WTC11 (cell line): ENCODE measurements around the gene CNPY4. TPM values are rescaled to one million over a fixed set of nuclear protein-coding genes. Genes with fewer than 3 reads are reported as not detected.

Experiments
- ATAC-seq: fragments of 200-7000 bp; cut with Tn5 transposase; 2 replicates; pipeline ENCODE4 v1.10.0; 2021; ENCODE audit warnings: mild to moderate bottlenecking, moderate library complexity
- CTCF ChIA-PET: fragments of 300-600 bp; sonication (Branson Sonifier 250); formaldehyde crosslinking; loops from one replicate; lab custom pipeline; 2021; ENCODE audit warnings: antibody characterized with exemption; lab: Charles Lee
- POLR2A ChIA-PET: fragments of 350-600 bp; sonication (Branson Sonifier 250); formaldehyde crosslinking; loops from one replicate; lab custom pipeline; 2021; ENCODE audit warnings: antibody characterized with exemption; lab: Charles Lee
- DNase-seq: peaks from one replicate; pipeline ENCODE4 v3.0.0; 2021; ENCODE audit warnings: low spot score
- H3K27ac Mint-ChIP-seq: 2 replicates; pipeline ENCODE4 v1.8.0; 2021; ENCODE audit warnings: mixed read lengths
- H3K27me3 Mint-ChIP-seq: 2 replicates; pipeline ENCODE4 v1.8.0; 2021; ENCODE audit warnings: low read depth, mild to moderate bottlenecking, moderate library complexity, mixed read lengths
- H3K36me3 Mint-ChIP-seq: 2 replicates; pipeline ENCODE4 v1.8.0; 2021; ENCODE audit warnings: mixed read lengths
- H3K4me1 Mint-ChIP-seq: 2 replicates; pipeline ENCODE4 v1.8.0; 2022; ENCODE audit warnings: mixed read lengths
- H3K4me3 Mint-ChIP-seq: 2 replicates; pipeline ENCODE4 v1.8.0; 2021; ENCODE audit warnings: mild to moderate bottlenecking, moderate library complexity, mixed read lengths
- H3K9me3 Mint-ChIP-seq: 2 replicates; pipeline ENCODE4 v1.8.0; 2021; ENCODE audit warnings: mixed read lengths
- EMX1 ChIP-seq: fragments of 250-450 bp; sonication (Bioruptor Pico); IDR thresholded peaks from 2 replicates; pipeline ENCODE4 v1.8.0; 2021; ENCODE audit warnings: mild to moderate bottlenecking
- JUN ChIP-seq: sonication (generic); formaldehyde crosslinking; IDR thresholded peaks from 2 replicates; pipeline ENCODE4 v1.8.0; 2023; ENCODE audit warnings: mild to moderate bottlenecking, missing genetic modification reagents
- NR3C1 ChIP-seq: sonication (generic); formaldehyde crosslinking; conservative IDR thresholded peaks from 2 replicates; pipeline ENCODE4 v1.8.1; 2023; ENCODE audit warnings: low read depth, mild to moderate bottlenecking, missing genetic modification reagents
- SMAD4 ChIP-seq: sonication (generic); formaldehyde crosslinking; IDR thresholded peaks from 2 replicates; pipeline ENCODE4 v1.8.0; 2022; ENCODE audit warnings: mild to moderate bottlenecking, missing genetic modification reagents
- SP1 ChIP-seq: sonication (generic); formaldehyde crosslinking; conservative IDR thresholded peaks from 2 replicates; pipeline ENCODE4 v1.8.1; 2022; ENCODE audit warnings: missing genetic modification reagents
- ZNF263 ChIP-seq: sonication (generic); formaldehyde crosslinking; IDR thresholded peaks from 2 replicates; pipeline ENCODE4 v1.8.1; 2022; ENCODE audit warnings: low read depth, mild to moderate bottlenecking, moderate library complexity, missing genetic modification reagents
- total RNA-seq: library from RNA; stranded (reverse); gene quantifications from 3 replicates; pipeline ENCODE4 v1.2.3, GENCODE V29; 2021
- TF ChIP-seq, protein P1 (sequence below): sonication (generic); formaldehyde crosslinking; IDR thresholded peaks from 2 replicates; pipeline ENCODE4 v1.8.1; 2022; ENCODE audit warnings: mild to moderate bottlenecking, missing genetic modification reagents, moderate library complexity, borderline replicate concordance
- TF ChIP-seq, protein P2 (sequence below): sonication (generic); formaldehyde crosslinking; IDR thresholded peaks from 2 replicates; pipeline ENCODE4 v1.8.1; 2023; ENCODE audit warnings: mild to moderate bottlenecking, missing genetic modification reagents, borderline replicate concordance
- TF ChIP-seq, protein P3 (sequence below): fragments of 250-450 bp; sonication (Bioruptor Pico); conservative IDR thresholded peaks from 2 replicates; pipeline ENCODE4 v1.9.0; 2021; ENCODE audit warnings: mild to moderate bottlenecking
- TF ChIP-seq, protein P4 (sequence below): sonication (generic); formaldehyde crosslinking; IDR thresholded peaks from 2 replicates; pipeline ENCODE4 v1.8.1; 2023; ENCODE audit warnings: mild to moderate bottlenecking, missing genetic modification reagents, moderate library complexity
- TF ChIP-seq, protein P5 (sequence below): fragments of 250-450 bp; sonication (Bioruptor Pico); IDR thresholded peaks from 2 replicates; pipeline ENCODE4 v1.9.0; 2021; ENCODE audit warnings: mild to moderate bottlenecking

CNPY4 gene
- total RNA-seq, 1 experiment from 2014 or later, result 15.1 TPM

DNA sequence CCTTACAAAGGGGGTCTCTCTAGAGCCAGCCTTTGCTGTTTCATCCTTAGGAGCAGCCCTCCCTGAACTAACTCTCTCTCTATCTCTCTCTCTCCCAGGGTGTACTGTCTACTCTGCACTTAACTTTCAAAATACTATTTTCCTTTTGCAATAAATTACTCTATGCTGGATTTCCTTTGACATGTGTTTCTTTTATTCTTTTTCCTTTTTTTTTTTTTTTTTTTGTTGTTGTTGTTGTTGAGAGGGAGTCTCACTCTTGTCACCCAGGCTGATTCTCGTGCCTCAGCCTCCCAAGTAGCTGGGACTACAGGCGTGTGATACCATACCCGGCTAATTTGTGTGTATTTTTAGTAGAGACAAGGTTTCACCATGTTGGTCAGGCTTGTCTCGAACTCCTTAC is 36.5 kb upstream of the CNPY4 start (continued):
- TF ChIP-seq, protein P1, sequence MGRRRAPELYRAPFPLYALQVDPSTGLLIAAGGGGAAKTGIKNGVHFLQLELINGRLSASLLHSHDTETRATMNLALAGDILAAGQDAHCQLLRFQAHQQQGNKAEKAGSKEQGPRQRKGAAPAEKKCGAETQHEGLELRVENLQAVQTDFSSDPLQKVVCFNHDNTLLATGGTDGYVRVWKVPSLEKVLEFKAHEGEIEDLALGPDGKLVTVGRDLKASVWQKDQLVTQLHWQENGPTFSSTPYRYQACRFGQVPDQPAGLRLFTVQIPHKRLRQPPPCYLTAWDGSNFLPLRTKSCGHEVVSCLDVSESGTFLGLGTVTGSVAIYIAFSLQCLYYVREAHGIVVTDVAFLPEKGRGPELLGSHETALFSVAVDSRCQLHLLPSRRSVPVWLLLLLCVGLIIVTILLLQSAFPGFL, result no peak
- no peak for TF ChIP-seq JUN
- no peak for TF ChIP-seq EMX1 (CRISPR knock-in tag)
- no peak for TF ChIP-seq NR3C1

DNA sequence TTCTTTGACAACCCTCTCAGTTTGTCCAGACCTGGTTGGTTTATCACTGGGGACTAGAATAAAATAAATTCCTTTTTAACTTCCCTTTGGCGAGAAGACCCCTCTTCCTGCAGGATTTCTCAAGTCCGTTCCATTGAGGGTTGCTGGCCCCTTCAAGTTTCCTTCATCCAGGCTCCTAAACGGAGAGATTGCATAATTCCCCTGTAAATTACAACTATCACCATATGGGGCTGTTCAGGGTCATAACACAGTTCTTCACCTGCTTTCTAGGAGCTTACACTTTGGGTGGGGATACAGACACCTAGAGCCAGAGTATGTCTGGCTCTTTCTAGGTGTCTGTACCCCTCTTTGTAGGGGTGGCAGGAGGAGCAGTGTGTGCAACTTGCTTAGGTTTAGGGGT is 33.9 kb upstream of the CNPY4 start:
- H3K4me3 Mint-ChIP-seq, result no peak overlapping the region
- POLR2A ChIA-PET, result no interaction called here
- H3K9me3 Mint-ChIP-seq, result no peaks in the 10 kb centered on the region
- H3K4me1 Mint-ChIP-seq, result peaks cover 25% of the 10 kb centered on the region
- no peak overlapping the region for H3K27ac Mint-ChIP-seq
- peaks cover 8% of the 10 kb centered on the region for H3K36me3 Mint-ChIP-seq
- CTCF ChIA-PET, result no interaction called here
- ATAC-seq (no peak), DNase-seq (no peak)
- H3K27me3 Mint-ChIP-seq, result no peaks in the 10 kb centered on the region; the same call in 1 of the 2 replicates
- TF ChIP-seq SP1 (CRISPR knock-in tag) (no peak), ZNF263 (CRISPR knock-in tag) (no peak)
- TF ChIP-seq, protein P2, sequence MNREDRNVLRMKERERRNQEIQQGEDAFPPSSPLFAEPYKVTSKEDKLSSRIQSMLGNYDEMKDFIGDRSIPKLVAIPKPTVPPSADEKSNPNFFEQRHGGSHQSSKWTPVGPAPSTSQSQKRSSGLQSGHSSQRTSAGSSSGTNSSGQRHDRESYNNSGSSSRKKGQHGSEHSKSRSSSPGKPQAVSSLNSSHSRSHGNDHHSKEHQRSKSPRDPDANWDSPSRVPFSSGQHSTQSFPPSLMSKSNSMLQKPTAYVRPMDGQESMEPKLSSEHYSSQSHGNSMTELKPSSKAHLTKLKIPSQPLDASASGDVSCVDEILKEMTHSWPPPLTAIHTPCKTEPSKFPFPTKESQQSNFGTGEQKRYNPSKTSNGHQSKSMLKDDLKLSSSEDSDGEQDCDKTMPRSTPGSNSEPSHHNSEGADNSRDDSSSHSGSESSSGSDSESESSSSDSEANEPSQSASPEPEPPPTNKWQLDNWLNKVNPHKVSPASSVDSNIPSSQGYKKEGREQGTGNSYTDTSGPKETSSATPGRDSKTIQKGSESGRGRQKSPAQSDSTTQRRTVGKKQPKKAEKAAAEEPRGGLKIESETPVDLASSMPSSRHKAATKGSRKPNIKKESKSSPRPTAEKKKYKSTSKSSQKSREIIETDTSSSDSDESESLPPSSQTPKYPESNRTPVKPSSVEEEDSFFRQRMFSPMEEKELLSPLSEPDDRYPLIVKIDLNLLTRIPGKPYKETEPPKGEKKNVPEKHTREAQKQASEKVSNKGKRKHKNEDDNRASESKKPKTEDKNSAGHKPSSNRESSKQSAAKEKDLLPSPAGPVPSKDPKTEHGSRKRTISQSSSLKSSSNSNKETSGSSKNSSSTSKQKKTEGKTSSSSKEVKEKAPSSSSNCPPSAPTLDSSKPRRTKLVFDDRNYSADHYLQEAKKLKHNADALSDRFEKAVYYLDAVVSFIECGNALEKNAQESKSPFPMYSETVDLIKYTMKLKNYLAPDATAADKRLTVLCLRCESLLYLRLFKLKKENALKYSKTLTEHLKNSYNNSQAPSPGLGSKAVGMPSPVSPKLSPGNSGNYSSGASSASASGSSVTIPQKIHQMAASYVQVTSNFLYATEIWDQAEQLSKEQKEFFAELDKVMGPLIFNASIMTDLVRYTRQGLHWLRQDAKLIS (CRISPR knock-in tag), result no peak
- TF ChIP-seq, protein P3, sequence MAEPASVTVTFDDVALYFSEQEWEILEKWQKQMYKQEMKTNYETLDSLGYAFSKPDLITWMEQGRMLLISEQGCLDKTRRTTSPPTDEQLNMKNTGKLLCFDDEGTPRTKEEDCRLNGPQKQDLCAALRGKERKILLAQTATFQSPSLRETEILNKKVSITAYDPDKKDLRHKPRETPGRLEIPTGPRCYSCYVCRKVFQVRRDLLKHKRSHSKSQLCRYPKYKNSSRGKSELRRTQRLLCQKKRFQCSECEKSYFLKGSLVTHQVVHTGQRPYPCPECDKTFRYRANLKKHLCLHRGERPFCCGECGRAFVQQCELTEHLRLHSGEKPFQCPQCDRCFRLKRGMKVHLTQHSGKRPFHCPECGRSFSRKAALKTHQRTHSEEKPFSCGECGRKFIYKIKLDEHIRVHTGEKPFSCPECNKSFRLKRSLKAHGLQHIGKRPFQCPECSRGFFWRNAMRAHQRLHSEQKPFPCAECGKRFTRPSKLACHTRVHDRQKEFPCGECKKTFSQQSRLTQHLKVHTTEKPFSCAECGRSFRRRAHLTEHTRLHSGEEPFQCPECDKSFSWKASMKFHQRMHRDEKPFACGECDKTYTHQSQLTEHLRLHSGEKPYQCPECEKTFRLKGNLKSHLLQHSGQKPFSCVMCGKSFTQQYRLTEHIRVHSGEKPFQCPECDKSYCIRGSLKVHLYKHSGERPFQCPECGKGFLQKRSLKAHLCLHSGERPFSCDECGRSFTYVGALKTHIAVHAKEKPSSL (CRISPR knock-in tag), result no peak

DNA sequence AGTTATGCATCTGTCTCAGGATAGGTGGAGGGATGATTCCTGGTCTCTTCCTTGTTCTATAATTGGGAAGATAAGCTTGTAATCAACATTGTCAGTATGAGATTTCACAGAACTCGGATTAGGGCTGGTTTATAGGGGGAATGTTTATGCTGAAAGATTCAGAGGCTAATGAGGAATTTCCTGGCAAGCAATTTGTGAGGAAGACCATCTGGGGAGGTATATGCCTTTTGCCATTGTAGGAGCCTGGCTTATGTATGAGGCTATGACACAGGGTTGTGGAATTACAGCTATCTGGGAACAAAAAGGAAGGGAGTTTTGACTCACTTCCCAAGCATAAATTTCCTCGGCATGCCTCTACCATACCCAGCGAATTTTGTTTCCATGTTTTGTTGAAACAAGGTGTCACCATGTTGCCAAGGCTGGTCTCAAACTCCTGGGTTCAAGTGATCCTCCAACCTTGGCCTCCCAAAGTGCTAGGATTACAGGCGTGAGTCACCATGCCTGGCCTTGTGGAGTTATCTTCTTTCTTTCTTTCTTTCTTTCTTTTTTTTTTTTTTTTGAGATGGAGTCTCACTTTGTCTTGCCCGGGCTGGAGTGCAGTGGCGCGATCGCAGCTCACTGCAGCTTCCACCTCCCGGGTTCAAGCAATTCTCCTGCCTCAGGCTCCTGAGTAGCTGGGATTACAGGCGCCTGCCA is 32.2 kb upstream of the CNPY4 start:
- ChIA-PET POLR2A (interaction anchor here (0.6 to 6.2 kb wide), 2 partner anchors 14 to 51 kb away, joined by 3 to 41 read pairs; partner anchors contain the start of genes AP4M1 and MCM7), CTCF (no interaction called here)
- no peak for DNase-seq

More for the DNA sequence above, 32.2 kb upstream of the CNPY4 start:
- no peaks in the 10 kb centered on the region; the same call in 1 of the 2 replicates for H3K27me3 Mint-ChIP-seq
- no peak overlapping the region; the same call in 1 of the 2 replicates for H3K4me3 Mint-ChIP-seq
- no peaks in the 10 kb centered on the region for H3K9me3 Mint-ChIP-seq
- H3K36me3 Mint-ChIP-seq, result peaks cover 20% of the 10 kb centered on the region
- TF ChIP-seq, protein P4, sequence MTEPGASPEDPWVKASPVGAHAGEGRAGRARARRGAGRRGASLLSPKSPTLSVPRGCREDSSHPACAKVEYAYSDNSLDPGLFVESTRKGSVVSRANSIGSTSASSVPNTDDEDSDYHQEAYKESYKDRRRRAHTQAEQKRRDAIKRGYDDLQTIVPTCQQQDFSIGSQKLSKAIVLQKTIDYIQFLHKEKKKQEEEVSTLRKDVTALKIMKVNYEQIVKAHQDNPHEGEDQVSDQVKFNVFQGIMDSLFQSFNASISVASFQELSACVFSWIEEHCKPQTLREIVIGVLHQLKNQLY (CRISPR knock-in tag), result no peak
- TF ChIP-seq SMAD4, result no peak
- TF ChIP-seq, protein P5, sequence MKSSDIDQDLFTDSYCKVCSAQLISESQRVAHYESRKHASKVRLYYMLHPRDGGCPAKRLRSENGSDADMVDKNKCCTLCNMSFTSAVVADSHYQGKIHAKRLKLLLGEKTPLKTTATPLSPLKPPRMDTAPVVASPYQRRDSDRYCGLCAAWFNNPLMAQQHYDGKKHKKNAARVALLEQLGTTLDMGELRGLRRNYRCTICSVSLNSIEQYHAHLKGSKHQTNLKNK (CRISPR knock-in tag), result no peak
- ATAC-seq, result no peak
- H3K4me1 Mint-ChIP-seq, result peaks cover 21% of the 10 kb centered on the region
- no peak overlapping the region; the same call in 1 of the 2 replicates for H3K27ac Mint-ChIP-seq
